ENCODE measurements around the gene RAX2. TPM values are rescaled to one million over a fixed set of nuclear protein-coding genes. Genes with fewer than 3 reads are reported as not detected.
A peak's percentile ranks its signal among the peaks of the same experiment; 100 is the strongest.

Gene RAX2
- total and polyA plus RNA-seq, 2 of the 13 experiments (the other 11 are each of a cell fraction or from before 2014, with no cell fraction given) = not detected

GRCh38 chr19:3761382-3762129, 10.5 kb downstream of the RAX2 start, which contains the start of gene APBA3 (continued):
- TF ChIP-seq HMGXB3 (CRISPR knock-in tag; IDR thresholded peaks at IDR 0.05; ENCODE audit: borderline replicate concordance) = peak; percentile 84; the same call in 1 of the 2 replicates
- peak; percentile 35; the same call in 1 of the 2 replicates for TF ChIP-seq MYNN (CRISPR knock-in tag; IDR thresholded peaks at IDR 0.05; ENCODE audit: low read depth)
- peak; percentile 60; the same call in 1 of the 2 replicates for TF ChIP-seq ZNF24 (IDR thresholded peaks at IDR 0.05)
- peak; percentile 13; the same call in 1 of the 2 replicates for TF ChIP-seq MIER3 (CRISPR knock-in tag; IDR thresholded peaks at IDR 0.05; ENCODE audit: borderline replicate concordance)
- TF ChIP-seq WIZ (CRISPR knock-in tag; IDR thresholded peaks at IDR 0.05) = no peak
- no peak for TF ChIP-seq MTF2 (CRISPR knock-in tag; IDR thresholded peaks at IDR 0.05; ENCODE audit: borderline replicate concordance)
- TF ChIP-seq IKZF5 (CRISPR knock-in tag; IDR thresholded peaks at IDR 0.05) = peak; percentile 18; the same call in 1 of the 2 replicates
- TF ChIP-seq ZSCAN31 (CRISPR knock-in tag; IDR thresholded peaks at IDR 0.05; ENCODE audit: low read depth) = peak; percentile 63; the same call in 1 of the 2 replicates
- no peak for TF ChIP-seq MTF1 (CRISPR knock-in tag; IDR thresholded peaks at IDR 0.05)
- no peak for TF ChIP-seq NFKBIZ (CRISPR knock-in tag; IDR thresholded peaks at IDR 0.05)
- no peak for TF ChIP-seq THAP8 (CRISPR knock-in tag; IDR thresholded peaks at IDR 0.05; ENCODE audit: borderline replicate concordance)
- no peak for TF ChIP-seq PAWR (CRISPR knock-in tag; IDR thresholded peaks at IDR 0.05; ENCODE audit: borderline replicate concordance)
- 0 out of 2 replicates have a peak, but pooled peaks have one; percentile 35 for TF ChIP-seq NFYC (CRISPR knock-in tag; IDR thresholded peaks at IDR 0.05)
- peak; percentile 73; the same call in 1 of the 2 replicates for TF ChIP-seq ZSCAN20 (CRISPR knock-in tag; IDR thresholded peaks at IDR 0.05; ENCODE audit: borderline replicate concordance)
- TF ChIP-seq NCOA1 (CRISPR knock-in tag; IDR thresholded peaks at IDR 0.05) = peak; percentile 84; the same call in 1 of the 2 replicates
- TF ChIP-seq HNRNPUL1 (IDR thresholded peaks at IDR 0.05; ENCODE audit: low read depth, low read length) = no peak
- TF ChIP-seq PLSCR1 (CRISPR knock-in tag; IDR thresholded peaks at IDR 0.05; ENCODE audit: borderline replicate concordance) = no peak
- no peak for TF ChIP-seq ZC3H13 (CRISPR knock-in tag; IDR thresholded peaks at IDR 0.05)
- TF ChIP-seq ZNF530 (CRISPR knock-in tag; IDR thresholded peaks at IDR 0.05; ENCODE audit: low read depth) = no peak
- TF ChIP-seq TCF7L2 (IDR thresholded peaks at IDR 0.05; ENCODE audit: low read depth, low read length) = no peak
- TF ChIP-seq ZNF275 (CRISPR knock-in tag; IDR thresholded peaks at IDR 0.05; ENCODE audit: borderline replicate concordance) = no peak
